Measurements from ENCODE around the gene PIGO.
A peak's percentile ranks its signal among the peaks of the same experiment; 100 is the strongest.

PIGO gene

GRCh38 chr9:35096035-35096849 lies at the start of gene PIGO:
TSS of gene PIGO (minus strand) at chr9:35096591. CDS start at chr9:35095565, 1,026 bp downstream.
- TF ChIP-seq ZNF274 (IDR thresholded peaks at IDR 0.05; ENCODE audit: low read depth, low read length), result no peak
- H3K4me3 ChIP-seq (ENCODE audit: low read length), result peak within 1 kb of the TSS; percentile 70

- no peak for TF ChIP-seq ZNF274 (IDR thresholded peaks at IDR 0.05; ENCODE audit: low read depth, low read length)
- no peak overlapping the region for H3K4me3 ChIP-seq (ENCODE audit: low read length)
Measured at GRCh38 chr9:35142037-35142436, 45.6 kb upstream of the PIGO start.

GRCh38 chr9:35140093-35140492 lies 43.7 kb upstream of the PIGO start:
- TF ChIP-seq ZNF274 (IDR thresholded peaks at IDR 0.05; ENCODE audit: low read depth, low read length), result no peak
- no peak overlapping the region for H3K4me3 ChIP-seq (ENCODE audit: low read length)

- no peak for TF ChIP-seq ZNF274 (IDR thresholded peaks at IDR 0.05; ENCODE audit: low read depth, low read length)
- H3K4me3 ChIP-seq (ENCODE audit: low read length), result no peak overlapping the region
Measured at GRCh38 chr9:35136866-35137265, 40.5 kb upstream of the PIGO start.

- no peak for TF ChIP-seq ZNF274 (IDR thresholded peaks at IDR 0.05; ENCODE audit: low read depth, low read length)
- H3K4me3 ChIP-seq (ENCODE audit: low read length), result no peak overlapping the region
Measured at GRCh38 chr9:35135988-35136387, 39.6 kb upstream of the PIGO start.

- H3K4me3 ChIP-seq (ENCODE audit: low read length), result no peak overlapping the region
- no peak for TF ChIP-seq ZNF274 (IDR thresholded peaks at IDR 0.05; ENCODE audit: low read depth, low read length)
Measured at GRCh38 chr9:35134920-35135319, 38.5 kb upstream of the PIGO start.

GRCh38 chr9:35116898-35117551 lies 20.6 kb upstream of the PIGO start:
- TF ChIP-seq ZNF274 (IDR thresholded peaks at IDR 0.05; ENCODE audit: low read depth, low read length), result no peak
- H3K4me3 ChIP-seq (ENCODE audit: low read length), result no peak overlapping the region; the same call in 1 of the 2 replicates

GRCh38 chr9:35116539-35116897 lies 20.1 kb upstream of the PIGO start:
- H3K4me3 ChIP-seq (ENCODE audit: low read length), result peak overlapping the region; percentile 68; the same call in 1 of the 2 replicates
- no peak for TF ChIP-seq ZNF274 (IDR thresholded peaks at IDR 0.05; ENCODE audit: low read depth, low read length)

GRCh38 chr9:35115680-35116538 lies 19.5 kb upstream of the PIGO start, which contains the start of gene ATOSB:
TSS of gene ATOSB (minus strand) at chr9:35115862. CDS start at chr9:35108274, 7,588 bp downstream.
- no peak for TF ChIP-seq ZNF274 (IDR thresholded peaks at IDR 0.05; ENCODE audit: low read depth, low read length)

GRCh38 chr9:35114840-35115628 lies 18.6 kb upstream of the PIGO start:
- TF ChIP-seq ZNF274 (IDR thresholded peaks at IDR 0.05; ENCODE audit: low read depth, low read length), result no peak
- H3K4me3 ChIP-seq (ENCODE audit: low read length), result peak overlapping the region; percentile 68; the same call in 1 of the 2 replicates

More at GRCh38 chr9:35115680-35116538, 19.5 kb upstream of the PIGO start, which contains the start of gene ATOSB:
- peak within 1 kb of the TSS; percentile 68; the same call in 1 of the 2 replicates for H3K4me3 ChIP-seq (ENCODE audit: low read length)

- H3K4me3 ChIP-seq (ENCODE audit: low read length), result peak overlapping the region; percentile 68; the same call in 1 of the 2 replicates
- TF ChIP-seq ZNF274 (IDR thresholded peaks at IDR 0.05; ENCODE audit: low read depth, low read length), result no peak
Measured at GRCh38 chr9:35114113-35114839, 17.9 kb upstream of the PIGO start.

- no peak for TF ChIP-seq ZNF274 (IDR thresholded peaks at IDR 0.05; ENCODE audit: low read depth, low read length)
- H3K4me3 ChIP-seq (ENCODE audit: low read length), result no peak overlapping the region
Measured at GRCh38 chr9:35112257-35113020, 16.0 kb upstream of the PIGO start.
